Stimulated activated effector memory CD8-positive, alpha-beta T cell treated with anti-CD3 and anti-CD28 coated beads, Interleukin-12 subunit alpha, Interleukin-12 subunit beta, amount 100 ng/mL, for 72 hours (primary cell): Measurements from ENCODE around the gene RGS7.
"Not testable (repeated sequence)": the region's sequence is repeated elsewhere in the genome, so short reads cannot be mapped to it uniquely, and the experiment has no call there.

Experiments used
- ATAC-seq: fragments of 150-1000 bp; cut with Tn5 transposase; 2 replicates; pipeline ENCODE4 v1.10.0; 2021
- DNase-seq, 2 donors: peaks; one replicate each; pipeline ENCODE4 v3.0.0; 2021 to 2022; ENCODE audit warnings: low spot score in 2 of 2
- H3K27ac Mint-ChIP-seq: one replicate; pipeline ENCODE4 v1.8.0; 2022; ENCODE audit warnings: mild to moderate bottlenecking, mixed read lengths
- H3K36me3 Mint-ChIP-seq: one replicate; pipeline ENCODE4 v1.8.0; 2022; ENCODE audit warnings: mild to moderate bottlenecking, mixed read lengths
- H3K4me1 Mint-ChIP-seq: one replicate; pipeline ENCODE4 v1.8.0; 2022; ENCODE audit warnings: mixed read lengths
- H3K4me3 Mint-ChIP-seq: one replicate; pipeline ENCODE4 v1.8.0; 2022; ENCODE audit warnings: mild to moderate bottlenecking, mixed read lengths
- H3K9me3 Mint-ChIP-seq: one replicate; pipeline ENCODE4 v1.8.0; 2022; ENCODE audit warnings: mixed read lengths

Gene RGS7

GRCh38 chr1:240917976-240918375, 439.0 kb downstream of the RGS7 start:
- ATAC-seq (no peak), DNase-seq (no peak)
- H3K27ac Mint-ChIP-seq, result no peak overlapping the region
- H3K4me1 Mint-ChIP-seq, result no peaks in the 10 kb centered on the region
- H3K4me3 Mint-ChIP-seq, result no peak overlapping the region
- H3K36me3 Mint-ChIP-seq, result no peaks in the 10 kb centered on the region
- peaks cover 17% of the 10 kb centered on the region for H3K9me3 Mint-ChIP-seq

DNA sequence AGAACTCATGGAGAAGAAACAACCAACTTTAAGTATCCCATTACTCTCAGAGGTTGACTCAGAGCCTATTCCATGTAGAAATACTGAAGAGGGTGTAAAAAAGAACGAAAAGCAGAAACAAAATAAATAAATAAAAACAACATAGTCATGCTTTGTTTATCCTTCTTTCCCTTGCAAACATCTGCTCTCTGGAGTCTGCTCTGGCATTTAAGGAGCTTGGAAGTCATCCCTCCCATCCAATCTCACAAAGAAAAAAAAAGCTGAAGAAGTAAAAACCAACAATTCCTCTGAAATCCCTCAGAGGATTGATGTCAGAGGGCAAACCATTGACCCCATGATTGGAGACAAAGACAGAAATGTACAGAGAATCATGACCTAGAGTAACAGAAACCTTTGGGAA, 442.5 kb downstream of the RGS7 start:
- no peak for DNase-seq
- H3K9me3 Mint-ChIP-seq, result peaks cover 19% of the 10 kb centered on the region
- H3K4me1 Mint-ChIP-seq, result no peaks in the 10 kb centered on the region
- no peaks in the 10 kb centered on the region for H3K36me3 Mint-ChIP-seq
- no peak overlapping the region for H3K4me3 Mint-ChIP-seq
- H3K27ac Mint-ChIP-seq, result no peak overlapping the region
- no peak for ATAC-seq

DNA sequence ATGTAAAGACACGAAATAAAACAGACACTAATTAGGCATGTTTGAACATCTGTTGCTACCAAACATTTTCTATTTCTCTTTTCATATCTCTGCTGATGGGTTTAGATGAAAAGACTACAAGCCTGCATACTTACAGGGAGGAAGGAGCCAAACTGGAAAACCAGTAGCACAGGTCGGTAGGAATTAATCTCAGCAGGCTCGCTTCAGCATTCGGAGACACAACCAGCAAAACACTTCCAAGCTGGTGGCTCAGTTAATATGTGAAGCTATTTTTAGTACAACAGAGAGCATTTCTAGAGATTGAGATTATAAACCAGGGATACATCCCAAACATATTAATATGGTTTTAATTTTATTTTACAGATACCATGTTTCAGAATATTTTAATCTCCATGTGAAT, 444.2 kb downstream of the RGS7 start:
- no peak overlapping the region for H3K4me3 Mint-ChIP-seq
- no peak for ATAC-seq
- no peak overlapping the region for H3K27ac Mint-ChIP-seq
- peaks cover 13% of the 10 kb centered on the region for H3K9me3 Mint-ChIP-seq
- no peaks in the 10 kb centered on the region for H3K4me1 Mint-ChIP-seq
- DNase-seq, result no peak
- H3K36me3 Mint-ChIP-seq, result no peaks in the 10 kb centered on the region

- H3K36me3 Mint-ChIP-seq, result no peaks in the 10 kb centered on the region
- no peak overlapping the region for H3K4me3 Mint-ChIP-seq
- DNase-seq (no peak), ATAC-seq (no peak)
- H3K4me1 Mint-ChIP-seq, result no peaks in the 10 kb centered on the region
- peaks cover 13% of the 10 kb centered on the region for H3K9me3 Mint-ChIP-seq
- H3K27ac Mint-ChIP-seq, result no peak overlapping the region
Observed at GRCh38 chr1:240909701-240910457, 447.1 kb downstream of the RGS7 start.

GRCh38 chr1:240906477-240906876, 450.5 kb downstream of the RGS7 start:
- Mint-ChIP-seq H3K4me3 (no peak overlapping the region), H3K4me1 (no peaks in the 10 kb centered on the region), H3K27ac (no peak overlapping the region), H3K36me3 (no peaks in the 10 kb centered on the region), H3K9me3 (peaks cover 20% of the 10 kb centered on the region)
- ATAC-seq (no peak), DNase-seq (no peak)

DNA sequence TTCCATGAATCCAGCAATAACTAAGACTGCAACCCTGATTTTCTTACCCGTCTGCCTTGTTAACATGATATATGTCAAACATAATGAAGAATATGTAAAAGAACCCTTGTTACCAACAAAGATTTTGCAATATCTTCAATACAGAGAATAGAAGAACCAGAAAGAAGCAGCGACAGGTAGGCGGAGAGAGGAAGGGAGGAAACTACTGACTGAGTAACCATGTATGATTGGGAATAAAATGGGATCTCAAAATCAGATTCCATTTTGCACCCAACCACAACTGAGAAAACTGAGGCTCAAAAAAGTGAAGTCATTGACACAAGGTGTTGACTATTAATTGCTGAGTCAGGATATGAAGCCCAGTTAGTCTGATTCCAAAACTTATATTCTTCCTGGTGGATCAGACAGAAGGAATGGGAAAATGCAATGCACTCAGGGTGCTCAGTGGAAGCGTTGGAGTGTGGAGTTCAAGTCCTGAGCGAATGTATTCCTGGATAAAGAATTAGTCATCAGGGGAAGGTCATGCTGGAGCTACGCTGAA, 451.7 kb downstream of the RGS7 start:
- Mint-ChIP-seq H3K4me1 (no peaks in the 10 kb centered on the region), H3K4me3 (no peak overlapping the region), H3K9me3 (peaks cover 17% of the 10 kb centered on the region), H3K27ac (no peak overlapping the region), H3K36me3 (no peaks in the 10 kb centered on the region)
- DNase-seq, result no peak
- no peak for ATAC-seq

GRCh38 chr1:240895424-240895823, 461.6 kb downstream of the RGS7 start:
- DNase-seq, H3K4me1 Mint-ChIP-seq, H3K36me3 Mint-ChIP-seq, H3K4me3 Mint-ChIP-seq, H3K27ac Mint-ChIP-seq, ATAC-seq: not testable (repeated sequence)
- H3K9me3 Mint-ChIP-seq, result peaks cover 12% of the 10 kb centered on the region

- DNase-seq (no peak), ATAC-seq (no peak)
- no peaks in the 10 kb centered on the region for H3K4me1 Mint-ChIP-seq
- peaks cover 6% of the 10 kb centered on the region for H3K9me3 Mint-ChIP-seq
- no peak overlapping the region for H3K4me3 Mint-ChIP-seq
- no peak overlapping the region for H3K27ac Mint-ChIP-seq
- H3K36me3 Mint-ChIP-seq, result no peaks in the 10 kb centered on the region
Observed at GRCh38 chr1:240888787-240889048, 468.3 kb downstream of the RGS7 start.

GRCh38 chr1:240888039-240888786, 468.8 kb downstream of the RGS7 start:
- ATAC-seq, result no peak
- Mint-ChIP-seq H3K4me1 (no peaks in the 10 kb centered on the region), H3K9me3 (peaks cover 9% of the 10 kb centered on the region), H3K4me3 (no peak overlapping the region), H3K36me3 (no peaks in the 10 kb centered on the region), H3K27ac (no peak overlapping the region)
- DNase-seq, result no peak

DNA sequence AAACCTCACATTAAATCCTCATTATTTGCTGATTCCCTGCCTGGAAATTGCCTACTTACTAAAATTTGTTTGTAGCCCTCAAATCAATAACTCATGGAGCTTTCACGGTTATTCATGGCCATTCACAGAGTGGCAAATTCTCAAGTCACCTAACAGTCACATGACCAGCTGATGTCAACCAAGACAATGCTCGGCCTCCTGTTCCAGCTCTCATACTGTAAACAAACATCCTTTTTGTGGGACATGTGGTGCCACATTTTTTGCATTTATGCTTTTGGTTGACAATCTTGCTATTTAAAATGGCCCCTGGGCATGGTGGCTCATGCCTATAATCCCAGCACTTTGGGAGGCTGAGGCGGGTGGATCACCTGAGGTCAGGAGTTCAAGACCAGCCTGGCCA, 473.5 kb downstream of the RGS7 start:
- no peaks in the 10 kb centered on the region for H3K36me3 Mint-ChIP-seq
- DNase-seq, result no peak

DNA sequence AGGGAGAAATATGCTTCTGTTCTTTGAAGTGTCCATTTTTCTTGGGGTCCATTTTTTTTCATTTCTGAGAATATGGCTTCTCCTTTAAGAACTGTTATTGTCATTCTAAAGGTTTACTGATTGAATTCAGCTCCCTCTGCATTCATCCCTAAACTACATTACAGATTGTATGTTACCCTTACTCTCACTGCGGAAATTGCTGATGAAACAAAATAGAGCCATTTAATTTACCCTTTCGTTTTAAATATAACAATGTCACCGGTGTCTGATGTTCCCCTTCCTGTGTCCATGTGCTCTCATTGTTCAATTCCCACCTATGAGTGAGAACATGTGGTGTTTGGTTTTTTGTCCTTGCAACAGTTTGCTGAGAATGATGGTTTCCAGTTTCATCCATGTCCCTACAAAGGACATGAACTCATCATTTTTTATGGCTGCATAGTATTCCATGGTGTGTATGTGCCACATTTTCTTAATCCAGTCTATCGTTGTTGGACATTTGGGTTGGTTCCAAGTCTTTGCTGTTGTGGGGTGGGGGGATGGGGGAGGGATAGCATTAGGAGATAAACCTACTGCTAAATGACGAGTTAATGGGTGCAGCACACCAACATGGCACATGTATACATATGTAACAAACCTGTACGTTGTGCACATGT, 474.2 kb downstream of the RGS7 start:
- H3K4me3 Mint-ChIP-seq, H3K27ac Mint-ChIP-seq, H3K9me3 Mint-ChIP-seq, DNase-seq, H3K36me3 Mint-ChIP-seq, ATAC-seq, H3K4me1 Mint-ChIP-seq: not testable (repeated sequence)

More for the DNA sequence above, 473.5 kb downstream of the RGS7 start:
- Mint-ChIP-seq H3K4me1 (no peaks in the 10 kb centered on the region), H3K4me3 (no peak overlapping the region), H3K27ac (no peak overlapping the region), H3K9me3 (peaks cover 3% of the 10 kb centered on the region)
- no peak for ATAC-seq

- ATAC-seq (no peak), DNase-seq (no peak)
- peaks cover 13% of the 10 kb centered on the region for H3K9me3 Mint-ChIP-seq
- H3K4me1 Mint-ChIP-seq, result no peaks in the 10 kb centered on the region
- H3K4me3 Mint-ChIP-seq, result no peak overlapping the region
- no peak overlapping the region for H3K27ac Mint-ChIP-seq
- H3K36me3 Mint-ChIP-seq, result no peaks in the 10 kb centered on the region
Observed at GRCh38 chr1:240878631-240879030, 478.4 kb downstream of the RGS7 start.

DNA sequence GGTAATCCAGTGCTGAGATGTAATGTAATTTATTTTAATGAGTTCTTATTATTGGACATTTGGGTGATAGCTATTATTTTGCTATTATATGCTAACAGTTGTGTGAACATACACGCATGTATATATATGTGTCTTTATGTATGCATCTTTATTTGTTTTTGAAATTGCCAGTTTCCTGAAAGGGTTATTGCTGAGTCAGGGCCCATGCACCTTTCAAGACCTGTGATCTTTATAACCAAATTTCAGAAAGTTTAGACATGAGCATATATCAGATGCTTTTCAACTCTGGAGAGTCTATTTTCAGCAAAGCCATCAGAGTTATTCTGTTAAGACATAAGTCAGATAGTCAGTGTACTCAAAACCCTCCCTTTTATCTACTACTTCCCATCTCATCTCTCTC, 479.4 kb downstream of the RGS7 start:
- Mint-ChIP-seq H3K27ac (no peak overlapping the region), H3K4me3 (no peak overlapping the region), H3K9me3 (peaks cover 11% of the 10 kb centered on the region), H3K4me1 (no peaks in the 10 kb centered on the region), H3K36me3 (no peaks in the 10 kb centered on the region)
- DNase-seq (no peak), ATAC-seq (no peak)

- no peaks in the 10 kb centered on the region for H3K4me1 Mint-ChIP-seq
- ATAC-seq, result no peak
- no peak overlapping the region for H3K4me3 Mint-ChIP-seq
- no peak overlapping the region for H3K27ac Mint-ChIP-seq
- H3K9me3 Mint-ChIP-seq, result peaks cover 11% of the 10 kb centered on the region
- DNase-seq, result no peak
- H3K36me3 Mint-ChIP-seq, result no peaks in the 10 kb centered on the region
Observed at GRCh38 chr1:240876071-240876470, 480.9 kb downstream of the RGS7 start.

DNA sequence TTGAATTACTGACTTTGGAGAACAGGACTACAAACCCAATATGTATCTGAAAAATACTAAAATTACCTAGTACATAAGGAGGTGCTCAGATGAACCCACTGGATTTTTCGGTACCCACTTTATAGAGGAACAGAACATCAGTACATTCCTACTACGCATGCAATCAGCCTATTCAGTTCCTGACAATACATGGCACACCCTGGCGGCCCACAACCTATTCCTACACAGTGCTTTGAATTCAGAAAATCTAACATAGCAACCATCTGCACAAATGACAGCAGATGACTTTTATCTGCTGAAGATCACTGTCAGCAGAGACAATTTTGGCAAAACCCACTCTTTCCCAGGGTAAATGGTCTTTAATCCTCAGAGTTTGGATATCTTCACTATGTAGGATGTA, 487.9 kb downstream of the RGS7 start:
- Mint-ChIP-seq H3K4me3 (no peak overlapping the region), H3K27ac (no peak overlapping the region), H3K4me1 (no peaks in the 10 kb centered on the region), H3K36me3 (no peaks in the 10 kb centered on the region), H3K9me3 (peaks cover 3% of the 10 kb centered on the region)
- no peak for ATAC-seq
- no peak for DNase-seq

DNA sequence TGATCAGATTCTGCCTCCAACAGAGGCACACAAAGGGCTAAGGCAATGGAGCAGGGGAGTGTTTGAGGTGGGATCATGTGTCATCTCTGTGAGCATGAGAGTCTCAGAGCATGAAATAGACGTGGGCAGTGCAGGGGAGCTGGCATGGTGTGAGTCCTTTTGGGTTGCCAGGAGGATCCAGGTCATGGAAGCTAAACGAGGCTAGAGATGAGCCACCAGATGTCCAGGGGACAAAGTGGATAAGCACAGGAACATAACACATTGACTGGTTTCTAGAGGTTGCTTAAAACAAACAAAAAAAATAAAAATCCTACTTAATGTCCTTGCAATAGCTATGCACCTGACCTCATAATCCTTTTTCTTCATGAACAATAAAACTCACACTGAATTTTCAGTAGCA, 490.3 kb downstream of the RGS7 start:
- H3K36me3 Mint-ChIP-seq, result no peaks in the 10 kb centered on the region
- H3K9me3 Mint-ChIP-seq, result peaks cover 3% of the 10 kb centered on the region
- no peaks in the 10 kb centered on the region for H3K4me1 Mint-ChIP-seq
- H3K4me3 Mint-ChIP-seq, result no peak overlapping the region
- no peak for ATAC-seq
- no peak for DNase-seq
- H3K27ac Mint-ChIP-seq, result no peak overlapping the region
